Measurements from ENCODE around the gene CDCA5.

The CDCA5 gene

GRCh38 chr11:65087827-65088226, 4.0 kb upstream of the CDCA5 start:
- H3K4me3 ChIP-seq (ENCODE audit: low read length): no peak overlapping the region

GRCh38 chr11:65087216-65087615, 3.4 kb upstream of the CDCA5 start:
- TF ChIP-seq CTCF (conservative IDR thresholded peaks at IDR 0.05; ENCODE audit: low read depth, low read length): no peak
- no peak for DNase-seq (ENCODE audit: low read depth)
- no peak overlapping the region for H3K4me3 ChIP-seq (ENCODE audit: low read length)

More at GRCh38 chr11:65087827-65088226, 4.0 kb upstream of the CDCA5 start:
- DNase-seq (ENCODE audit: low read depth): no peak
- no peak for TF ChIP-seq CTCF (conservative IDR thresholded peaks at IDR 0.05; ENCODE audit: low read depth, low read length)

DNA sequence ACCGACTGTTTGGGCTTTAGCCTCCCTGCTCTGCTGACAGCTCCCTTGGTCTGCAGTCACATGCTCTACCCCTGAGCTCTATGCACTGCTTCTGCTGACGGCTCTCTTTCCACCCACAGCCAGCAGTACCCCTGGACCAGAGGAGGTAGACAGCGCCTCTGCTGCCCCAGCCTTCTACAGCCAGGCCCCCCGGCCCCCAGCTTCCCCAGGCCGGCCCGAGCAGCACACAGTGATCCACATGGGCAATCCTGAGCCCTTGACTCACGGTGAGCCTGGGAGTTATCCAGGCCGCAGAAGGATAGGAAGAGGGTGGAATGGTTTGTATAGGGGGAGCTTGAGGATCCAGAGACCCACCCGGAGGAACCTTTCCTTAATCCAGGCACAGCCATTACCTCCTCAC, 3.0 kb upstream of the CDCA5 start:
- TF ChIP-seq CTCF (conservative IDR thresholded peaks at IDR 0.05; ENCODE audit: low read depth, low read length): no peak
- H3K4me3 ChIP-seq (ENCODE audit: low read length): no peak overlapping the region
- DNase-seq (ENCODE audit: low read depth): no peak

DNA sequence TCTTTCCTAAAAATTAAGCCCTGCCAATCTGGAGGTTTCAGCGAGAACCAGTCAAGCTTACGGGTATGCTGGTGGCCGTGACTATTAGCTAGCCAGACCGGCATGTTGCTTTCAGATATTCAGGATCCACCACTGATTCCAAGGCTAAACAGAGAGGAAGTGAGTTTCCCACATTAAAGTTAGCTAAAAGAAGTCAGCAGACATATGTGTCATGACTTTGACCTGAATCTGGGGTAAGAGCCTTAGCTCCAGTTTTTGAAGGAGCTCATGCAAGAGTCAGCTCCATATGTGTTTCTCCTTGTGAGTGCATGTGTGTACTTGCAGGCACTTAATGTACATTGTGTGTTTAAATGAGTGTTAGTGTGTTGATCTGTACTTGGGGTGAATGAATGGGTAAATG, 1.6 kb upstream of the CDCA5 start:
- no peak overlapping the region for H3K4me3 ChIP-seq (ENCODE audit: low read length)
- DNase-seq (ENCODE audit: low read depth): no peak
- no peak for TF ChIP-seq CTCF (conservative IDR thresholded peaks at IDR 0.05; ENCODE audit: low read depth, low read length)

DNA sequence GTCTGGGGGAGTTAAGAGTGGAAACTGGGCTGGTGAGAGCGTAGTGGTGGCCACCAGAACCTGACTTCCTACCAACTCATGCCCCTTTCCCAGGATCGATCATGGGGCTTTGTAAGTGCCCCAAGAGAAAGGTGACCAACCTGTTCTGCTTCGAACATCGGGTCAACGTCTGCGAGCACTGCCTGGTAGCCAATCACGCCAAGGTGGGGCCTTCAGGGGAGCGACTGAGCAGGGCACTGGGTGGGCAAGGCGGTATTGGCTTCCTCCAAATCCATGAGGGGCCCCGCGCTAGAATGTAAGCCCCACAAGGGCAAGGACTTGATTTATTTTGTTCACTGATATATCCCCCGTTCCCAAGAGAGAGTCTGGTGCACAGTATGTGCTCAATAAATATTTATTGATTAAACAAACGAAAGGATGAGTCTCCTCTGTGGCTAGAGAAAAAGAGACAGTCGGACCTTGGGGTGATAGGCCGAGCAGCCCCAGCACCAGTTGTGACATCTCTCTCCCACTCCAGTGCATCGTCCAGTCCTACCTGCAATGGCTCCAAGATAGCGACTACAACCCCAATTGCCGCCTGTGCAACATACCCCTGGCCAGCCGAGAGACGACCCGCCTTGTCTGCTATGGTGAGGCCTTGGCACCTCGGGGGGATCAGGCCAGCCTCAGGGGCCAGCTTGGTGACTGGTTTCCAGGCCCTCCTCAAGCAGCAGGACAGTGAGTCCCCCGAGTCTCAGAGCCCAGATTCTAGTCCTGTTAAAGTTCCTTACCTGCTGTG, 947 bp upstream of the CDCA5 start:
- no peak for TF ChIP-seq CTCF (conservative IDR thresholded peaks at IDR 0.05; ENCODE audit: low read depth, low read length)
- DNase-seq (ENCODE audit: low read depth): no peak
- peak overlapping the region; percentile 72 for H3K4me3 ChIP-seq (ENCODE audit: low read length)

DNA sequence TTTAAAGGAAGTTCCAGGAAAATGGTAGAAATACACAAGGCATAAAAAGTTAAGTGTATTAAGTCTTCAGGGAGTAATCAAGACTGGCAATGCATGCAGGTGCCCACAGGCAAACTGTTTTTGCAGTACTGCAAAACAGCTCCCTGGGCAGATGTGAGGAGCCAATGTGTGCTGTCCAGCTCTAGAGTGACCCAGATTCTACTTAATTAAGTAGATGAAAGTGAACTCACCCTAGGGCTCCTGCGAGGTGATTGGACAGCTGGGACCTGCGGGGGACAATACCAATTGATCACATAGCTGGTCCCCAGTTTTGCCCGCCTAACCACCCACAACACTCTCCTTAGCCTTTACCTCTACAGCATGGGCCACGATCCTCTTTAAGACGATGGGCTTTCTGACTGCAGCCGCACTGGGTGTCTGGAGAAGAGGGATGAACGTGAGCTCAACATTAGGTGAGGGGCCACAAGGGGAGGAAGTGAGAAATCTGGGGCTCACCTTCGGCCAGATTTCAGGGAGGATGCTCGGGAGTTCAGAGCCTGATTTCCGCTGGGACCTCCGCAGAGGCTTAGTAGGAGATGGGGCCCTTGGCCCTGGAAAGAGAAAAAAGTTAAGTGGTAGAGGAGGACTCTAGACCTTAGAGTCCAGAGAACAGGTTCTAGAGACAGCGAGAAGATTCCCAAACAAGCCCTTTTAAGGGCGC, 556 bp downstream of the CDCA5 start:
- peak overlapping the region; percentile 72 for H3K4me3 ChIP-seq (ENCODE audit: low read length)
- no peak for TF ChIP-seq CTCF (conservative IDR thresholded peaks at IDR 0.05; ENCODE audit: low read depth, low read length)
- DNase-seq (ENCODE audit: low read depth): no peak
